Activated CD4-positive, alpha-beta T cell treated with anti-CD3 and anti-CD28 coated beads, Interleukin-10, Interleukin-2, amounts not matched to agents 100 ng/mL and 50 ng/mL, durations not matched to agents 16 hours and 8 hours (primary cell): ENCODE measurements around the gene PER2.
"Not testable (repeated sequence)": the region's sequence is repeated elsewhere in the genome, so short reads cannot be mapped to it uniquely, and the experiment has no call there.

Source experiments
- DNase-seq: peaks from one replicate; pipeline ENCODE4 v3.0.0-alpha.2; 2020

The PER2 gene

GRCh38 chr2:238286095-238286494, 2.3 kb downstream of the PER2 start:
- DNase-seq, result no peak

GRCh38 chr2:238285653-238286082, 2.7 kb downstream of the PER2 start:
- DNase-seq, result no peak

- DNase-seq, result no peak
Observed at GRCh38 chr2:238284802-238285515, 3.5 kb downstream of the PER2 start.

- DNase-seq, result no peak
Observed at GRCh38 chr2:238282861-238283738, 5.3 kb downstream of the PER2 start.

- DNase-seq, result no peak
Observed at GRCh38 chr2:238281826-238282480, 6.5 kb downstream of the PER2 start.

GRCh38 chr2:238280083-238280825, 8.2 kb downstream of the PER2 start:
- no peak for DNase-seq

GRCh38 chr2:238279324-238279682, 9.1 kb downstream of the PER2 start:
- no peak for DNase-seq

- DNase-seq, result no peak
Observed at GRCh38 chr2:238278626-238279323, 9.6 kb downstream of the PER2 start.

GRCh38 chr2:238277695-238278094, 10.7 kb downstream of the PER2 start:
- no peak for DNase-seq

- DNase-seq, result no peak
Observed at GRCh38 chr2:238274152-238274865, 14.1 kb downstream of the PER2 start.

GRCh38 chr2:238273433-238273832, 15.0 kb downstream of the PER2 start:
- not testable (repeated sequence) for DNase-seq

GRCh38 chr2:238272156-238272555, 16.3 kb downstream of the PER2 start:
- no peak for DNase-seq

GRCh38 chr2:238271686-238272085, 16.7 kb downstream of the PER2 start:
- DNase-seq, result not testable (repeated sequence)

GRCh38 chr2:238271061-238271554, 17.3 kb downstream of the PER2 start:
- no peak for DNase-seq

- no peak for DNase-seq
Observed at GRCh38 chr2:238270606-238271005, 17.8 kb downstream of the PER2 start.

- DNase-seq, result no peak
Observed at GRCh38 chr2:238269741-238270140, 18.7 kb downstream of the PER2 start.

GRCh38 chr2:238267884-238268680, 20.3 kb downstream of the PER2 start:
- no peak for DNase-seq

- DNase-seq, result no peak
Observed at GRCh38 chr2:238267341-238267710, 21.1 kb downstream of the PER2 start.

GRCh38 chr2:238265605-238266004, 22.8 kb downstream of the PER2 start:
- no peak for DNase-seq

GRCh38 chr2:238264072-238264460, 24.3 kb downstream of the PER2 start:
- no peak for DNase-seq
